Liver (tissue), 9 donors: ENCODE results near the gene SOWAHC. TPM values are rescaled to one million over a fixed set of nuclear protein-coding genes. Genes with fewer than 3 reads are reported as not detected.

Experiments used
- DNase-seq: peaks from one replicate; pipeline ENCODE4 v3.0.0-alpha.2; 2017; ENCODE audit warnings: low spot score
- H3K27ac ChIP-seq, 2 donors: one replicate each; pipeline ENCODE4 v1.7.0; 2013; ENCODE audit warnings: inconsistent platforms in 2 of 2, low read length in 2 of 2, control low read depth in 1 of 2, low read depth in 1 of 2, mild to moderate bottlenecking in 1 of 2
- H3K27me3 ChIP-seq, 4 donors: one replicate each; pipeline versions ENCODE4 v1.6.1 to v1.7.0; 2013; ENCODE audit warnings: low read length in 3 of 4, inconsistent platforms in 1 of 4, mild to moderate bottlenecking in 1 of 4, moderate library complexity in 1 of 4; ENCODE audit not compliant: control insufficient read depth in 4 of 4, insufficient read depth in 4 of 4
- H3K36me3 ChIP-seq, 4 donors: one replicate each; pipeline versions ENCODE4 v1.6.1 to v1.7.0; 2013; ENCODE audit warnings: low read length in 3 of 4, mild to moderate bottlenecking in 3 of 4, low read depth in 1 of 4, moderate library complexity in 1 of 4; ENCODE audit not compliant: control insufficient read depth in 4 of 4, insufficient read depth in 3 of 4
- H3K4me1 ChIP-seq, 4 donors: one replicate each; pipeline versions ENCODE4 v1.6.1 to v1.7.0; 2013; ENCODE audit warnings: low read length in 3 of 4, mild to moderate bottlenecking in 3 of 4, moderate library complexity in 1 of 4; ENCODE audit not compliant: control insufficient read depth in 4 of 4, insufficient read depth in 4 of 4
- H3K4me3 ChIP-seq, 3 donors: one replicate each; pipeline versions ENCODE4 v1.6.1 to v1.7.0; 2013; ENCODE audit warnings: low read length in 3 of 3, control low read depth in 1 of 3, low read depth in 1 of 3, mild to moderate bottlenecking in 1 of 3
- H3K9ac ChIP-seq, 2 donors: one replicate each; pipeline ENCODE4 v1.7.0; 2013; ENCODE audit warnings: low read length in 2 of 2, mild to moderate bottlenecking in 2 of 2, moderate library complexity in 2 of 2, control low read depth in 1 of 2, low read depth in 1 of 2
- H3K9me3 ChIP-seq, 4 donors: one replicate each; pipeline versions ENCODE4 v1.6.1 to v1.7.0; 2013; ENCODE audit warnings: low read length in 3 of 4; ENCODE audit not compliant: control insufficient read depth in 4 of 4
- EGR1 ChIP-seq, 2 donors: IDR thresholded peaks; 2 replicates each; pipeline ENCODE4 v1.6.1; 2016 to 2018; ENCODE audit warnings: antibody characterized with exemption in 2 of 2, low read depth in 2 of 2
- FOXA1 ChIP-seq: IDR thresholded peaks from 2 replicates; pipeline ENCODE4 v1.6.1; 2016; ENCODE audit warnings: antibody characterized with exemption
- FOXA2 ChIP-seq: IDR thresholded peaks from 2 replicates; pipeline ENCODE4 v1.6.1; 2016; ENCODE audit warnings: antibody characterized with exemption
- GABPA ChIP-seq, 2 donors: IDR thresholded peaks in 1 of 2; conservative IDR thresholded peaks in 1 of 2; 2 replicates each; pipeline ENCODE4 v1.6.1; 2016; ENCODE audit warnings: antibody characterized with exemption in 2 of 2, mild to moderate bottlenecking in 1 of 2, moderate library complexity in 1 of 2
- HNF4A ChIP-seq, 2 donors: conservative IDR thresholded peaks; 2 replicates each; pipeline ENCODE4 v1.6.1; 2016; ENCODE audit warnings: antibody characterized with exemption in 2 of 2, mild to moderate bottlenecking in 2 of 2
- HNF4G ChIP-seq: IDR thresholded peaks from 2 replicates; pipeline ENCODE4 v1.6.1; 2016; ENCODE audit warnings: antibody characterized with exemption
- JUND ChIP-seq, 2 donors: IDR thresholded peaks; 2 replicates each; pipeline ENCODE4 v1.6.1; 2016; ENCODE audit warnings: antibody characterized with exemption in 2 of 2
- NR2F2 ChIP-seq: IDR thresholded peaks from 2 replicates; pipeline ENCODE4 v1.6.1; 2016; ENCODE audit warnings: antibody characterized with exemption
- RAD21 ChIP-seq, 2 donors: IDR thresholded peaks; 2 replicates each; pipeline ENCODE4 v1.6.1; 2016; ENCODE audit warnings: antibody characterized with exemption in 2 of 2, mild to moderate bottlenecking in 2 of 2
- RXRA ChIP-seq, 2 donors: IDR thresholded peaks; 2 replicates each; pipeline ENCODE4 v1.6.1; 2017 to 2018; ENCODE audit warnings: antibody characterized with exemption in 2 of 2, mild to moderate bottlenecking in 1 of 2
- SP1 ChIP-seq: IDR thresholded peaks from 2 replicates; pipeline ENCODE4 v1.6.1; 2018; ENCODE audit warnings: antibody characterized with exemption, mild to moderate bottlenecking
- TAF1 ChIP-seq: conservative IDR thresholded peaks from 2 replicates; pipeline ENCODE4 v1.6.1; 2016; ENCODE audit warnings: antibody characterized with exemption, mild to moderate bottlenecking
- YY1 ChIP-seq: IDR thresholded peaks from 2 replicates; pipeline ENCODE4 v1.6.1; 2016; ENCODE audit warnings: antibody characterized with exemption, mild to moderate bottlenecking
- WGBS: extraction: QIAGEN DNeasy Blood & Tissue Kit; methylation state at CpG from one replicate; pipeline ENCODE4 v1.1.7; 2013; 5-methylcytosine and 5-hydroxymethylcytosine counted together
- polyA plus RNA-seq, 2 donors: library from polyadenylated mRNA; stranded (reverse) in 1 of 2; unstranded in 1 of 2; fragments of 200-250 nt in 1 of 2; fragments of >200 nt in 1 of 2; fragmentation: Nextera tagmentation in 1 of 2; extraction: Ambion mirVana in 1 of 2; gene quantifications; one replicate each; pipeline versions ENCODE4 v1.2.1 to v1.2.3, GENCODE V29; 2013 to 2015
- total RNA-seq, 2 donors: library from RNA; depleted of rRNA; stranded (reverse); fragments of >200 nt; gene quantifications; one replicate each; pipeline ENCODE4 v1.2.3, GENCODE V29; 2014
- TF ChIP-seq, protein P1 (sequence below): fragments of 150-350 bp; IDR thresholded peaks from 2 replicates; pipeline ENCODE4 v1.5.1; 2017; ENCODE audit warnings: improper control_type of control experiment, low read depth, low read length; ENCODE audit not compliant: missing input control
- TF ChIP-seq, protein P2 (sequence below): IDR thresholded peaks from 2 replicates; pipeline ENCODE4 v1.6.1; 2016; ENCODE audit warnings: antibody characterized with exemption
- TF ChIP-seq, protein P3 (sequence below): IDR thresholded peaks from 2 replicates; pipeline ENCODE4 v1.6.1; 2016; ENCODE audit warnings: antibody characterized with exemption
- TF ChIP-seq, protein P4 (sequence below): IDR thresholded peaks from 2 replicates; pipeline ENCODE4 v1.6.1; 2016; ENCODE audit warnings: antibody characterized with exemption
- TF ChIP-seq, protein P5 (sequence below): IDR thresholded peaks from 2 replicates; pipeline ENCODE4 v1.6.1; 2016; ENCODE audit warnings: antibody characterized with exemption, mild to moderate bottlenecking
- donor health status: healthy.
- donor health status: healthy.
- donor health status: healthy.
- donor health status: healthy.
- donor health status: healthy.

SOWAHC gene
- total and polyA plus RNA-seq, 4 donors, result 7.0 to 16.9 (median 9.2) TPM

DNA sequence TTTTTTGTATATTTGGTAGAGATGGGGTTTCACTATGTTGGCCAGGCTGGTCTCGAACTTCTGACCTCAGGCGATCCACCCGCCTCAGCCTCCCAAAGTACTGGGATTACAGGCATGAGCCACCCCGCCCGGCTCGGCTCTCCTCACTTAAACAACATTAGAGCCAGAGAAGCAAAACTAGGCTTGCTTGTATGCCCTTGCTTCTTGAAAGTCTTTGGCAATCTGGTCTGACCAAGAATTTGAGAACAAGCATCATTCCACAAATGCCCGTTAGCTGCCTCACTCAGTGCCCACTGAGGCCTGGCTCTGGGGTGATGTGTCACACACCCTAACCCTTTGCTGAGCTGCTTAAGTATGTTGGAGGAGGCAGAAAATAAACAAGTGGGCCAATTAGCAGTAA, 33.5 kb downstream of the SOWAHC start:
- Histone ChIP-seq H3K27me3 (no peaks in the 10 kb centered on the region), H3K4me3 (no peak overlapping the region), H3K4me1 (peaks cover 2 to 20% (median 7%) of the 10 kb centered on the region in 4 donors), H3K27ac (no peak overlapping the region), H3K9ac (no peak overlapping the region), H3K36me3 (no peaks in the 10 kb centered on the region), H3K9me3 (no peaks in the 10 kb centered on the region)
- WGBS, result 97% methylated on average over 7 of the region's 7 CpGs
- no peak for DNase-seq
- TF ChIP-seq NR2F2, result no peak
- TF ChIP-seq GABPA (IDR thresholded peaks at IDR 0.05 in 1 of 2, conservative IDR thresholded peaks at IDR 0.05 in 1 of 2), result no peak
- TF ChIP-seq JUND (IDR thresholded peaks at IDR 0.05), result no peak
- TF ChIP-seq TAF1, result no peak
- TF ChIP-seq FOXA2, result no peak

DNA sequence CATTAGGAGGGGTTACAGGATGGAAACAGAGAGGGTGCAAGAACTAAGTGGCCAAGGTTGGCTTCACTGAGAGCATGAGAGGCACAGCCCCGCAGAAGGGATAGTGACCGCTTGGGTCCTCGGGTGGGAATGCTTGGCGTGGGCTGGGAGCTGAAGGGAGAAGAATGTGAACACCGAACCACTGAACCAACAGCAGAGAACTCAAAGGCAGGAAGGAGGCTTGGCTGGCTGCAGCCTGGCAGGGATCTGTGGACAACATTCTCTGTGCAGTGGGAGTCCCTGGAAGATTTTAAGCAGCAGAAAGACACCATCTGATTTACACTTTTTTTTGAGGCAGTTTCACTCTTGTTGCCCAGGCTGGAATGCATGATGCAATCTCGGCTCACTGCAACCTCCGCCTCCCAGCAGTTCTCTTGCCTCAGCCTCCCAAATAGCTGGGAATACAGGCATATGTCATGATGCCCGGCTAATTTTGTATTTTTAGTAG, 33.9 kb downstream of the SOWAHC start:
- Histone ChIP-seq H3K4me3 (no peak overlapping the region), H3K27ac (no peak overlapping the region)

More for the DNA sequence above, 33.9 kb downstream of the SOWAHC start:
- H3K9me3 ChIP-seq, result no peaks in the 10 kb centered on the region
- H3K9ac ChIP-seq, result no peak overlapping the region
- WGBS, result 88% methylated on average over 8 of the region's 8 CpGs
- no peak for DNase-seq
- peaks cover 2 to 20% (median 7%) of the 10 kb centered on the region in 4 donors for H3K4me1 ChIP-seq
- no peak for TF ChIP-seq FOXA1
- TF ChIP-seq SP1, result no peak
- TF ChIP-seq NR2F2, result no peak
- no peak for TF ChIP-seq EGR1 (IDR thresholded peaks at IDR 0.05; ENCODE audit: low read depth in 2 of 2)
- no peak for TF ChIP-seq RAD21 (IDR thresholded peaks at IDR 0.05)
- TF ChIP-seq, protein P1, sequence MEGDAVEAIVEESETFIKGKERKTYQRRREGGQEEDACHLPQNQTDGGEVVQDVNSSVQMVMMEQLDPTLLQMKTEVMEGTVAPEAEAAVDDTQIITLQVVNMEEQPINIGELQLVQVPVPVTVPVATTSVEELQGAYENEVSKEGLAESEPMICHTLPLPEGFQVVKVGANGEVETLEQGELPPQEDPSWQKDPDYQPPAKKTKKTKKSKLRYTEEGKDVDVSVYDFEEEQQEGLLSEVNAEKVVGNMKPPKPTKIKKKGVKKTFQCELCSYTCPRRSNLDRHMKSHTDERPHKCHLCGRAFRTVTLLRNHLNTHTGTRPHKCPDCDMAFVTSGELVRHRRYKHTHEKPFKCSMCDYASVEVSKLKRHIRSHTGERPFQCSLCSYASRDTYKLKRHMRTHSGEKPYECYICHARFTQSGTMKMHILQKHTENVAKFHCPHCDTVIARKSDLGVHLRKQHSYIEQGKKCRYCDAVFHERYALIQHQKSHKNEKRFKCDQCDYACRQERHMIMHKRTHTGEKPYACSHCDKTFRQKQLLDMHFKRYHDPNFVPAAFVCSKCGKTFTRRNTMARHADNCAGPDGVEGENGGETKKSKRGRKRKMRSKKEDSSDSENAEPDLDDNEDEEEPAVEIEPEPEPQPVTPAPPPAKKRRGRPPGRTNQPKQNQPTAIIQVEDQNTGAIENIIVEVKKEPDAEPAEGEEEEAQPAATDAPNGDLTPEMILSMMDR, result no peak
- TF ChIP-seq, protein P2, sequence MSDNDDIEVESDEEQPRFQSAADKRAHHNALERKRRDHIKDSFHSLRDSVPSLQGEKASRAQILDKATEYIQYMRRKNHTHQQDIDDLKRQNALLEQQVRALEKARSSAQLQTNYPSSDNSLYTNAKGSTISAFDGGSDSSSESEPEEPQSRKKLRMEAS, result no peak
- no peak for TF ChIP-seq RXRA (IDR thresholded peaks at IDR 0.05)
- TF ChIP-seq TAF1, result no peak
- TF ChIP-seq, protein P3, sequence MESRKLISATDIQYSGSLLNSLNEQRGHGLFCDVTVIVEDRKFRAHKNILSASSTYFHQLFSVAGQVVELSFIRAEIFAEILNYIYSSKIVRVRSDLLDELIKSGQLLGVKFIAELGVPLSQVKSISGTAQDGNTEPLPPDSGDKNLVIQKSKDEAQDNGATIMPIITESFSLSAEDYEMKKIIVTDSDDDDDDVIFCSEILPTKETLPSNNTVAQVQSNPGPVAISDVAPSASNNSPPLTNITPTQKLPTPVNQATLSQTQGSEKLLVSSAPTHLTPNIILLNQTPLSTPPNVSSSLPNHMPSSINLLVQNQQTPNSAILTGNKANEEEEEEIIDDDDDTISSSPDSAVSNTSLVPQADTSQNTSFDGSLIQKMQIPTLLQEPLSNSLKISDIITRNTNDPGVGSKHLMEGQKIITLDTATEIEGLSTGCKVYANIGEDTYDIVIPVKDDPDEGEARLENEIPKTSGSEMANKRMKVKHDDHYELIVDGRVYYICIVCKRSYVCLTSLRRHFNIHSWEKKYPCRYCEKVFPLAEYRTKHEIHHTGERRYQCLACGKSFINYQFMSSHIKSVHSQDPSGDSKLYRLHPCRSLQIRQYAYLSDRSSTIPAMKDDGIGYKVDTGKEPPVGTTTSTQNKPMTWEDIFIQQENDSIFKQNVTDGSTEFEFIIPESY, result no peak
- TF ChIP-seq YY1, result no peak
- TF ChIP-seq HNF4A (conservative IDR thresholded peaks at IDR 0.05), result no peak
- TF ChIP-seq, protein P4, sequence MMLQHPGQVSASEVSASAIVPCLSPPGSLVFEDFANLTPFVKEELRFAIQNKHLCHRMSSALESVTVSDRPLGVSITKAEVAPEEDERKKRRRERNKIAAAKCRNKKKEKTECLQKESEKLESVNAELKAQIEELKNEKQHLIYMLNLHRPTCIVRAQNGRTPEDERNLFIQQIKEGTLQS, result no peak
- no peak for TF ChIP-seq GABPA (IDR thresholded peaks at IDR 0.05 in 1 of 2, conservative IDR thresholded peaks at IDR 0.05 in 1 of 2)
- TF ChIP-seq JUND (IDR thresholded peaks at IDR 0.05), result no peak
- TF ChIP-seq FOXA2, result no peak
- TF ChIP-seq, protein P5, sequence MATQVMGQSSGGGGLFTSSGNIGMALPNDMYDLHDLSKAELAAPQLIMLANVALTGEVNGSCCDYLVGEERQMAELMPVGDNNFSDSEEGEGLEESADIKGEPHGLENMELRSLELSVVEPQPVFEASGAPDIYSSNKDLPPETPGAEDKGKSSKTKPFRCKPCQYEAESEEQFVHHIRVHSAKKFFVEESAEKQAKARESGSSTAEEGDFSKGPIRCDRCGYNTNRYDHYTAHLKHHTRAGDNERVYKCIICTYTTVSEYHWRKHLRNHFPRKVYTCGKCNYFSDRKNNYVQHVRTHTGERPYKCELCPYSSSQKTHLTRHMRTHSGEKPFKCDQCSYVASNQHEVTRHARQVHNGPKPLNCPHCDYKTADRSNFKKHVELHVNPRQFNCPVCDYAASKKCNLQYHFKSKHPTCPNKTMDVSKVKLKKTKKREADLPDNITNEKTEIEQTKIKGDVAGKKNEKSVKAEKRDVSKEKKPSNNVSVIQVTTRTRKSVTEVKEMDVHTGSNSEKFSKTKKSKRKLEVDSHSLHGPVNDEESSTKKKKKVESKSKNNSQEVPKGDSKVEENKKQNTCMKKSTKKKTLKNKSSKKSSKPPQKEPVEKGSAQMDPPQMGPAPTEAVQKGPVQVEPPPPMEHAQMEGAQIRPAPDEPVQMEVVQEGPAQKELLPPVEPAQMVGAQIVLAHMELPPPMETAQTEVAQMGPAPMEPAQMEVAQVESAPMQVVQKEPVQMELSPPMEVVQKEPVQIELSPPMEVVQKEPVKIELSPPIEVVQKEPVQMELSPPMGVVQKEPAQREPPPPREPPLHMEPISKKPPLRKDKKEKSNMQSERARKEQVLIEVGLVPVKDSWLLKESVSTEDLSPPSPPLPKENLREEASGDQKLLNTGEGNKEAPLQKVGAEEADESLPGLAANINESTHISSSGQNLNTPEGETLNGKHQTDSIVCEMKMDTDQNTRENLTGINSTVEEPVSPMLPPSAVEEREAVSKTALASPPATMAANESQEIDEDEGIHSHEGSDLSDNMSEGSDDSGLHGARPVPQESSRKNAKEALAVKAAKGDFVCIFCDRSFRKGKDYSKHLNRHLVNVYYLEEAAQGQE, result no peak
- no peak for TF ChIP-seq HNF4G
- no peaks in the 10 kb centered on the region for H3K27me3 ChIP-seq
- no peaks in the 10 kb centered on the region for H3K36me3 ChIP-seq
